NCI-H1436 treated with DMSO at 0.1 percent for 48 hours (cell line): Measurements from ENCODE around the gene SGO1.
"Not testable (repeated sequence)": the region's sequence is repeated elsewhere in the genome, so short reads cannot be mapped to it uniquely, and the experiment has no call there.

Experiments
- DNase-seq: peaks from one replicate; lab custom pipeline; 2025; lab: John Stamatoyannopoulos, UW

Gene SGO1

GRCh38 chr3:20185679-20186599 is at the start of gene SGO1:
Gene SGO1, minus strand, starts transcription at chr3:20186206. Its CDS starts 2,179 bp downstream, at chr3:20184027.
- peak; percentile 42 for DNase-seq

- no peak for DNase-seq
Observed at GRCh38 chr3:20235796-20236195, 49.8 kb upstream of the SGO1 start.

- DNase-seq, result no peak
Observed at GRCh38 chr3:20232906-20233780, 47.1 kb upstream of the SGO1 start.

GRCh38 chr3:20230954-20231353 is 44.9 kb upstream of the SGO1 start:
- DNase-seq, result no peak

GRCh38 chr3:20225769-20226168 is 39.8 kb upstream of the SGO1 start:
- no peak for DNase-seq

DNA sequence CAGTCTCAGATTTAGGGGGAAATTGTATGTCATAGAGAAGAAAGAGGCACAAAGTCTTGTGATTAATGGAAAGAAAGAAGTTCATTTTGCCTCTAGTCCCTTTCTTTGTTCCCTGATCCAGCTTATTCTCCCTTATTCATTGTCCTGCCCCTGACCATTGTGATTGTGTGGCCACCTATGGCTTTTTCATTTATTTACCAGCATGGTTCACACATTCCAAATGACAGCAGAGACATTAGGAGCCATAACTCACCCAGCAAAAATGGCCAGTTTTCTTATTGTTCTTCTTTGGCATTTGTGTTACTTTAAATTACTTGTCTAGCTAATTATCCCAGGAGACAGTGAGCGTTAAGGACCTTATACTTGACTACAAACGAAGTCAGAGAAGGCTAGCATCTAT is 36.3 kb upstream of the SGO1 start:
- DNase-seq, result no peak

DNA sequence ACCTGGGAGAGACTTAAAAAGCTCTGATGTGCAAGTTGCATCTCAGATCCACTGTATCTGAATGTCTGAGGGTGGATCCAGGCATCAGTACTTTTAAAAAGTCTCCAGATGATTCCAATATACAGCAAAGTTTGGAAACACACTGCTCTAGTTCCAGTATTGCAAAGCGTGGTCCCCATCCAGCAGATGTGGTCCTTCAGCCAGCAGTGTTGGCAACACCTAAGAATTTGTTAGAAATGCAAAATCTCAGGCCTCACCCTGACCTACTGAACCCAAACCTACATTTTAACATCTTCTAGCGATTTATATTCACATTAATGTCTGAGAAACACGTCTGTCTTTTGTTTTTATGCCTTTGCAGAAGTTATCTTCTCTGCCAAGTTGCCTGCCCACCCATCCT is 32.2 kb upstream of the SGO1 start:
- no peak for DNase-seq

GRCh38 chr3:20215636-20216035 is 29.6 kb upstream of the SGO1 start:
- DNase-seq, result no peak

GRCh38 chr3:20213491-20213890 is 27.5 kb upstream of the SGO1 start:
- DNase-seq, result not testable (repeated sequence)

DNA sequence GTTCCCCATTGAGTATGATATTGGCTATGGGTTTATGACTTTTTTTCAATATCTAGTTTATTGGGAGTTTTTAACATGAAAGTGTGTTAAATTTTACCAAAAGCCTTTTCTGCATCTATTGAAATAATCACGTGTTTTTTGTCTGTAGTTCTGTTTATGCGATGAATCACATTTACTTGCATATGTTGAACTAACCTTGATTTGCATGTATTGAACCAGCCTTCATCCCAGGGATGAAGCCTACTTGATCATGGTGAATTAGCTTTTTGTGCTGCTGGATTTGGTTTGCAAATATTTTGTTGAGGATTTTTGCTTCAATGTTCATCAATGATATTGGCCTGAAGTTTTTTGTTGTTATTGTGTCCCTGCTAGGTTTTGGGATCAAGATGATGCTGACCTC is 21.9 kb upstream of the SGO1 start:
- not testable (repeated sequence) for DNase-seq

DNA sequence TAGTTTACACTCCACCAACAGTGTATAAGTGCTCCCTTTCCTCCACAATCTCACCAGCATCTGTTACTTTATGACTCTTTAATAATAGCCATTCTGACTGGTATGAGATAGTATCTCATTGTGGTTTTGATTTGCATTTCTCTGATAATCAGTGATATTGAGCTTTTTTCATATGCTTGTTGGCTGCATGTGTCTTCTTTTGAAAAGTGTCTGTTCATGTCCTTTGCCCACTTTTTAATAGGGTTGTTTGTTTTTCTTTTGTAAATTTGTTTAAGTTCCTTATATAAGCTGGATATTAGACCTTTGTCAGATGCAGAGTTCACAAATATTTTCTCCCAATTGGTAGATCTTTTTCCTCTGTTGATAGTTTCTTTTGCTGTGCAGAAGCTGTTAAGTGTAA is 19.9 kb upstream of the SGO1 start:
- DNase-seq, result not testable (repeated sequence)

- no peak for DNase-seq
Observed at GRCh38 chr3:20201143-20201542, 15.1 kb upstream of the SGO1 start.

- no peak for DNase-seq
Observed at GRCh38 chr3:20197775-20198174, 11.8 kb upstream of the SGO1 start.

DNA sequence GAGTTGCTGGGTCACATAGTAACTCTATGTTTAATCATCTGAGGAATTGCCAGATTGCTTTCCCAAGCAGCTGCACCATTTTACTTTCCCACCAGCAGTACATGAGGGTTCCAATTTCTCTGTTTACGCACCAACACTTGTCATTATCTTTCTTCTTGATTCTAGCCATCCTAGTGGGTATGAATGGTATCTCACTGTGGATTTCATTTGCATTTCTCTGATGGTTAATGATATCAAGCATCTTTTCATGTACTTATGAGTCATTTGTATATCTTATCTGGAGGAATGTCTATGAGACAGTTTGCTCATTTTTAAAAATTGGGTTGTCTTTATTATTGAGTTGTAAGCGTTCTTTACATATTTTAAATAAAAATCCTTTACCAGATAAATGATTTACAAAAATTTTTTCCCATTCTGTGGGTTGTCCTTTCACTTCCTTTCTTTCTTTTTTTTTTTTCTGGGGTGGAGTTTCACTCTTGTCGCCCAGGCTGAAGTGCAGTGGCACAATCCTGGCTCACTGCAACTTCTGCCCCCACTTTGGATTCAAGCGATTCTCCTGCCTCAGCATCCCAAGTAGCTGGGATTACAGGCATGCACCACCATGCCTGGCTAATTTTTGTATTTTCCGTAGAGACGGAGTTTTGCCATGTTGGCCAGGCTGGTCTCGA is 8.9 kb upstream of the SGO1 start:
- DNase-seq, result no peak

- no peak for DNase-seq
Observed at GRCh38 chr3:20190991-20191390, 5.0 kb upstream of the SGO1 start.

DNA sequence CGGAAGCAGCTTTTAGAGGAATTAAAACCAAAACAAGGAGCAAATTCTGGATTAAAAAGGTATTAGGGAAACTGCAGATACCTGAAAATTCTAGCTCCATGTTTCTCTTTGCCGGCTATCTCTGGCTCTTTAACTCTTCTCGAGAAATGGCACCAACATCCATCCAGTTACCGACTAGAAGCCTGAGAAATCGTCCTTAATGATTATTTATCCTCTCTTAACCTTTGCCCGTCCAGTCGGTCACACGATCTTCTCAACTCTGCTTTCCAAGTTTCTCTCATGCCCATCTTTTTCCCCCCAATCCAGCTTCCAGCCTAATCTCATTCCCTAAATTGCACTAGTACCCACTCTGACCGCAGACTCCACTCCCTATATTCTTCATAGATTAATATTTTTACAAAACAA is 596 bp upstream of the SGO1 start:
- DNase-seq, result no peak

DNA sequence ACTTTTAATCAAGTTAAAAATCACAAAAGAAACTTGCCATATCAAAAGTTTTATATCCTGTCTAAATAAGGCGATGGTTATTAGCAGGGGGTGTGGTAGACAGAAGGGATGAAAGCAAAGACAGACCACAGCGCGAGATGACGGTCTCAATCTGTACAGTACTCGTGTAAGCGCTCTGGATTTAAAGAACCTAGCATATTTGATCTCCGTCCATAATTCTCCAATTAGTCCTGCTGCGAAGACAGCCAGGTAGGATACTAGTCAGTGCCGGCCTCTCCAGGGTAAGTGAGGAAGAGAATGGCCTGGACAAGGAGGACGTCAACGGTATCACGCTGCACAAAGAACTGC is 701 bp downstream of the SGO1 start:
- DNase-seq, result no peak

GRCh38 chr3:20182206-20182605 is 3.8 kb downstream of the SGO1 start:
- DNase-seq, result no peak

DNA sequence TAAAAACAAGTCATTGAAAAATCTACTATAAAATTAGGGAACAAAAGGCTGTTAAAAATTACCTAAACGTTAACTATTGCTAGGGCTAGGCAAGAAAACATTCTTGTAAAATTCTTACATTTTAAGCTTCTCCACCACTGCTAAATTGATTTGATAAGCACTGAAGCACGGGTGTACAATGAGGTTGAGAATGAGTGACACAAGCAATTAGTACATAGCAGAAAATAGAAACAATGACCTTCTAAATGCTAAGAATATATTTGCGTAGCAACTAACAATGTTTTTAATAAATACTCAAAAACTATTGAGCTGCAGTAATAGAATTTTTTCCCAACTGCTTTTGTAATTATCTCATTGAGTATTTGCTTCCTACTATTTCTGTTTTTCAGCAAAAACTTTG is 4.7 kb downstream of the SGO1 start:
- DNase-seq, result no peak

- DNase-seq, result peak; percentile 22
Observed at GRCh38 chr3:20173844-20174410, 12.1 kb downstream of the SGO1 start.

- no peak for DNase-seq
Observed at GRCh38 chr3:20161714-20162113, 24.3 kb downstream of the SGO1 start.

GRCh38 chr3:20160230-20160629 is 25.8 kb downstream of the SGO1 start:
- no peak for DNase-seq
